HG03442 (cell line): Measurements from ENCODE around the gene NOC4L.

Experiments used
- ATAC-seq: cut with Tn5 transposase; IDR thresholded peaks from one replicate; pipeline ENCODE4 v1.9.1; 2021; ENCODE audit warnings: mild to moderate bottlenecking, moderate library complexity; ENCODE audit not compliant: unreplicated experiment

The NOC4L gene

DNA sequence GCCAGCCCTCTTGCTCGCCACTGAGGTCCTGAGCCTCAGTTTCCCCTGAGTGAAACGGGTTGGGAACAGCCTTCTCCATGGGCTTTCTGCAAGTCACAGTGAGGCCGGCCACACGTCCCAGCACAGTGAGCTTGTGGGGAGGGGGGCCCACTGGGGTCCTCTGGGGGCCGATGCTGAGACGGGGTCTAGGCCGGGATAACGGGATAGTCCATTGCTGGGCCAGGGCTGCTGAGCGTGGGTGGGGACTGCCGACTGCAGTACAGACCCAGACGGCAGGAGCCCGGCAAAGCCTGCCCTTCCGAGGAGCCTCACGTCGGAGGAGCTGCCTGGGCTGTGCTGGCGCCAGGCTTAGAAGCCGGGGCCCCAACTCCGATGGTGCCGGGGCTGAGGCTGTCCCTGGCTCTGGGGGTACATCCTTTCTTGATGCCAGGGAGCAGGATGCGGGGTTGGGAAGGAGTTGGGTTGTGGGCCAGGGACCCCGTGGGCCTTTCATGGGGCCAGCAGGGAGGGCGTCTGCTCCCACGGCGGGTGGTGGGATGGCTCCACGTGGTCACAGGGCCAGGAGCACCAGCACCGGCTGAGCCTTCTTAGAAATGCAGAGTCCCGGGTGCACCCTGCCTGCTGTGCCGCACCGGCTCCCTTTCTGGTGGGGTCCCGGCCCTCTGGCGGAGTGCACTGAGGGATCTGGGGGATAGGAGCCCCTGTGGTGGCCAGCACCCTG is 24.2 kb downstream of the NOC4L start:
- no peak for ATAC-seq

DNA sequence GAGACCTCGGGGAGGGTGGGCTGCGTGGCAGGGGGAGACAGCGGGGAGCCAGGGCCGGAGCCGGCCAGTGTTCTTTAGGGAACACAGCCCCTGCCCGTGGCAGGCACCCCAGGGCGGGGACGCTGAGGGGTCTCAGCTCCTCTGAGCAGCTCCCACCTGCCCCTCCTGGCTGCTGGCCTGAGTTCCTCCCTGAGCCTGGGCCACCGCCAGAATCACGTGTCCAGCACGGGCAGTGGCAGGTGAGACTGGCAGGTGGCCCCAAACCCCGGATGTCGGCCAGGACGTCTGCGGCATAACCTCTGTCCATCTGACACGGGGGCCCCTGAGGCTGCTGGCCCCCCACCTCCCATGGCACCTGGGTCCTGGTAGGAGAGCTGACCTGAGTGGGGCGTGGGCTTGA is 25.1 kb downstream of the NOC4L start:
- ATAC-seq: no peak

DNA sequence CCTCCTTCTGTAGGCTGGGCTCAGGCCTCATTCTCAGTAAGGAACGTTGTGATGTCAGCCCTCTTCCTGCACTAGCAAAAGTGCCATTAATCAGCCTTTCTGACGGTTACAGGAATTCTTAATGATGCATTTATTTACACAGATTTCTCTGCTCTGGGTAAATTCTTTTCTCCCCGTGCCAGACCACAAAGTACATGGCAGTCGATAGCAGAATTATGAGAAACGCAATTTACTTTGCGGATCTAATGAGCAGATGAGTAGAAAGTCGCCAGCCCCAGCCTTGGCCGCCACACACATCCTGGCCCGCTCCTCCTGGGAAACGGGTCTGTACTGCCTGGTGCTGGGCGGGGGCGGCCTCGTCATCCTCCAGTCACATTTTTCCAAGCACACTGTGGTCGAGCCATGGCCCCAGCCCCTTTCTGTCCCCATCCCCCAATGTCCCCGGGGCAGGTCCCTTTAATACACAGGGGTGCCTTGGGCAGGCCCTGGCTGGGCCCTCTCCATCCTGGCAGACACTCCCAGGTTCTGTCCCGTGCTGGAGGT is 25.9 kb downstream of the NOC4L start:
- ATAC-seq: no peak

GRCh38 chr12:132170637-132171292 is 26.5 kb downstream of the NOC4L start:
- no peak for ATAC-seq

GRCh38 chr12:132171293-132171967 is 27.2 kb downstream of the NOC4L start:
- ATAC-seq: no peak

DNA sequence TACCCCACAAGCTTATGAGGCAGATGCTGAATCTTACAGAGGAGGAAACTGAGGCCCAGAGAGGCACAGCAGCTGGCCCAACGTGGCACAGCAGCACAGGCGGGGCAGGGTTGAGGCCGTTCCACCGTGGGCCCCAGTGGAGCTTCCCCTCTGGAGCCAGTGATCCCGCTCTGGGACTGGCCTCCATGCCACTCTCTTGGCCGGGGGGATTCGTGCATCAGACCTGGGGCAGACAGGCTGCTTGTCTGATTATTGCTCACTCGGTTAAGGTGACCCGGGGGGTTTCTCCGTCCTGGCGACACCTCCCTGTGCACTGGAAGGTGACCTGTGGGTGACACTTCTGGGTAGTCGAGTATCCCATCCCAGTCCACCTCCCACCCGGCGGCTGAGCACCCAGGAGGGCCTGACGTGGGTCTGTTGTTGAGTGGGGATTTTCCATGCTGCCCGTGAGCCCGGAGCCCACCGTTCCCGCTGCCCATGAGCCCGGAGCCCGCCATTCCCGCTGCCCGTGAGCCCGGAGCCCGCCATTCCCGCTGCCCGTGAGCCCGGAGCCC is 27.8 kb downstream of the NOC4L start:
- ATAC-seq: no peak

- ATAC-seq: no peak
Observed at GRCh38 chr12:132172619-132173018, 28.4 kb downstream of the NOC4L start.

GRCh38 chr12:132173135-132174014 is 29.1 kb downstream of the NOC4L start:
- no peak for ATAC-seq

DNA sequence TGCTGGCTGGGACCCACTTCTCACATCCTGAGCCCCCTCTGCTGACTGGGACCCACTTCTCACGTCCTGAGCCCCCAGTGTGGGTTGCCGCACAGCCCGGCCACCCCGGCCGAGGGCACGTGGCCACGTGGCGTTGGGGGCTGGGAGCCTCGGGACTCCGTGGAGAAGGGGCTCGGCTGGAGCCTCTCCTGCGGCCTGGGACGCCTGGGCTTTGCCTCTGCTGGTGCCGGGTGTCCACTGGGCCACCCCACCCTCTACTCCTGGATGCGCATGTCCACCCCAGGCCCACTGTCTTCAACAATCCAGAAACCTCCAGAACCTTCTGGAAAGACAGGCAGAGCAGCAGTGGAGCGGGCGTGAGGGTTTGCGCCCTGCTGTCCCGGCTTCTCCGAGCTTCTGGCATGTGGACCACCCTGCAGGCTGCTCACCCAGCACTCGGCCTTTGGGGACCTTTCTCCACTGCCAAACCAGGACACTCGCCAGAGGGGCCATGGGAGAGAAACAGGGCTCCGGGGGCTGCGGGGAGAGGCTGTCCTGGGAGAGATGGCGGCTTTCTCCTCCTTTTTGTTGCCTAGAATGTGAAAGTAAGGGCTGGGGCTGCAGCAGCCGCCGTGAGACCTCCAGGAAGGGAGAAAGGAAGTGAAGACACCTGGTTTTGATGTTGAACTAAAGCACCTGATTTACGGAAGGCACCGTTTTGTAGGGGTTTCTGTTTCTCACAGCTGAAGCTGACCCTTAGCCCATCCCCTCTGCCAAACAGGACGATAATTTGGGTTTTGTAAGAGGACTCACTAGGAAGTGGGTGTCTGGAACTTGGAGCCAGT is 30.0 kb downstream of the NOC4L start:
- no peak for ATAC-seq

- ATAC-seq: no peak
Observed at GRCh38 chr12:132174839-132175490, 30.7 kb downstream of the NOC4L start.

- ATAC-seq: no peak
Observed at GRCh38 chr12:132175496-132176384, 31.5 kb downstream of the NOC4L start.

- ATAC-seq: no peak
Observed at GRCh38 chr12:132176385-132176919, 32.2 kb downstream of the NOC4L start.

- ATAC-seq: no peak
Observed at GRCh38 chr12:132176920-132177551, 32.8 kb downstream of the NOC4L start.

- ATAC-seq: no peak
Observed at GRCh38 chr12:132178316-132178715, 34.1 kb downstream of the NOC4L start.

DNA sequence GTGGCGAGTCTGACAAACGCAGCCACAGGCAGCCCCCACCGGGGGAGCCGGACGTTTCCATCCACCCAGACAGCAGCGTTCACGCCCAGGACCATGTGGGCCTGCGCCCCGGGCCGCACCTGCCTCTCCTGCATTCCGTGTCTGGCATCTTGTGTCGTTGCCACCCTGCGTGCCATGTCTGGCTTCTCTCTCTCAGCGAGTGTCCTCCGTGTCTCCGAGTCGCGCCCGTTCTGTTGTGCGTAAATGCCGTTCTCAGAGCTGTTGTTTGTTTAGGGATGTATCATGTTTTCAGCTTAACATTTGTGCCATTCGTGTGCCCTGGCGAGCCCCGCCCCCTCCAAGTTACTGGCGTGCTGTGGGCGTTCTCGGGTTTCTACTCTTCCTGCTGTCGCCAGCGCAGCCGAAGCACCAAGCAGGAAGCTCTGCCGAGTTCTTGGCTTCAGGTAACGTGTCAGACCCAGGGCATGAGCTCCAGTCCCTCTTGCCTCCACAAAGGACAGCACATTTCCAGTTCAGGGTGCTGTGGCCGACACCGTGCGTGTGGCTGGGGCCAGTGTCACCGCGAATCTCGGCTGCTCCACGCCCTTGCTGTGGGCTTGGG is 34.6 kb downstream of the NOC4L start:
- no peak for ATAC-seq

- ATAC-seq: no peak
Observed at GRCh38 chr12:132179431-132180362, 35.4 kb downstream of the NOC4L start.
